Astrocyte (in vitro differentiated cells and primary cell): ENCODE measurements around the gene SDK1. TPM values are rescaled to one million over a fixed set of nuclear protein-coding genes. Genes with fewer than 3 reads are reported as not detected.

Experiments
- DNase-seq: peaks from one replicate; pipeline ENCODE4 v3.0.0-alpha.2; 2010; ENCODE audit warnings: low read depth
- FAIRE-seq: peaks from 2 replicates; lab custom pipeline; 2011; peaks lifted over from hg19 to GRCh38; lab: Jason Lieb, UNC
- H2AFZ ChIP-seq: 2 replicates; pipeline ENCODE4 v1.6.0; 2012; ENCODE audit warnings: low read depth, low read length, inconsistent platforms
- H3K27ac ChIP-seq: 2 replicates; pipeline ENCODE4 v1.5.1; 2011; ENCODE audit warnings: low read depth, low read length, inconsistent platforms
- H3K27me3 ChIP-seq: 2 replicates; pipeline ENCODE4 v1.6.0; 2011; ENCODE audit warnings: low read length, inconsistent platforms; ENCODE audit not compliant: insufficient read depth
- H3K36me3 ChIP-seq: 2 replicates; pipeline ENCODE4 v1.5.1; 2011; ENCODE audit warnings: low read length, inconsistent platforms; ENCODE audit not compliant: insufficient read depth
- H3K4me1 ChIP-seq: 2 replicates; pipeline ENCODE4 v1.5.1; 2011; ENCODE audit warnings: low read length, inconsistent platforms; ENCODE audit not compliant: insufficient read depth
- H3K4me2 ChIP-seq: 2 replicates; pipeline ENCODE4 v1.6.0; 2012; ENCODE audit warnings: low read length, inconsistent platforms
- H3K4me3 ChIP-seq: 2 replicates; pipeline ENCODE4 v1.5.1; 2011; ENCODE audit warnings: low read depth, mild to moderate bottlenecking, low read length, inconsistent platforms; ENCODE audit not compliant: insufficient read depth
- H3K79me2 ChIP-seq: 2 replicates; pipeline ENCODE4 v1.6.0; 2012; ENCODE audit warnings: mild to moderate bottlenecking, low read length, inconsistent platforms; ENCODE audit not compliant: insufficient read depth
- H3K9ac ChIP-seq: 2 replicates; pipeline ENCODE4 v1.6.0; 2012; ENCODE audit warnings: mild to moderate bottlenecking, low read length, inconsistent platforms
- H3K9me3 ChIP-seq: 2 replicates; pipeline ENCODE4 v1.5.1; 2012; ENCODE audit warnings: low read depth, mild to moderate bottlenecking, low read length, inconsistent platforms; ENCODE audit not compliant: insufficient read depth
- H4K20me1 ChIP-seq: 2 replicates; pipeline ENCODE4 v1.6.0; 2012; ENCODE audit warnings: low read length, inconsistent platforms; ENCODE audit not compliant: insufficient read depth
- H3K27ac Mint-ChIP-seq: one replicate; pipeline ENCODE4 v1.8.0; 2021; ENCODE audit warnings: mild to moderate bottlenecking, mixed read lengths; ENCODE audit not compliant: unreplicated experiment
- H3K27me3 Mint-ChIP-seq: one replicate; pipeline ENCODE4 v1.8.0; 2021; ENCODE audit warnings: low read depth, mixed read lengths; ENCODE audit not compliant: unreplicated experiment
- H3K36me3 Mint-ChIP-seq: one replicate; pipeline ENCODE4 v1.8.0; 2021; ENCODE audit warnings: low read depth, mixed read lengths; ENCODE audit not compliant: unreplicated experiment
- H3K4me1 Mint-ChIP-seq: one replicate; pipeline ENCODE4 v1.8.0; 2021; ENCODE audit warnings: low read depth, mixed read lengths; ENCODE audit not compliant: unreplicated experiment
- H3K4me3 Mint-ChIP-seq: one replicate; pipeline ENCODE4 v1.8.0; 2021; ENCODE audit warnings: mild to moderate bottlenecking, moderate library complexity, mixed read lengths; ENCODE audit not compliant: unreplicated experiment
- H3K9me3 Mint-ChIP-seq: one replicate; pipeline ENCODE4 v1.8.0; 2021; ENCODE audit warnings: mild to moderate bottlenecking, mixed read lengths; ENCODE audit not compliant: unreplicated experiment
- CTCF ChIP-seq: IDR thresholded peaks from 2 replicates; pipeline ENCODE4 v1.5.1; 2011; ENCODE audit warnings: low read depth, mild to moderate bottlenecking, inconsistent platforms, low read length, moderate library complexity; ENCODE audit not compliant: insufficient read depth
- EZH2 ChIP-seq: IDR thresholded peaks from 2 replicates; pipeline ENCODE4 v1.6.1; 2012; ENCODE audit warnings: mild to moderate bottlenecking, low read length, inconsistent platforms; ENCODE audit not compliant: insufficient read depth
- total RNA-seq: library from RNA; stranded (reverse); gene quantifications from 2 replicates; pipeline ENCODE4 v1.2.1, GENCODE V29; 2021

Gene SDK1
- total RNA-seq, 1 donor from 2014 or later, result 4.2 TPM

GRCh38 chr7:4195660-4196059, 894.6 kb downstream of the SDK1 start:
- H2AFZ ChIP-seq, result no peak overlapping the region
- no peaks in the 10 kb centered on the region for H3K36me3 Mint-ChIP-seq

GRCh38 chr7:4196121-4196819, 895.2 kb downstream of the SDK1 start:
- Histone ChIP-seq H3K27me3 (no peaks in the 10 kb centered on the region), H3K9ac (no peak overlapping the region), H3K27ac (no peak overlapping the region), H3K9me3 (peaks cover 4% of the 10 kb centered on the region), H4K20me1 (no peaks in the 10 kb centered on the region), H3K4me1 (no peaks in the 10 kb centered on the region), H3K4me2 (no peak overlapping the region), H2AFZ (no peak overlapping the region), H3K79me2 (no peaks in the 10 kb centered on the region), H3K36me3 (no peaks in the 10 kb centered on the region), H3K4me3 (no peak overlapping the region)
- Mint-ChIP-seq H3K36me3 (no peaks in the 10 kb centered on the region), H3K4me1 (no peaks in the 10 kb centered on the region), H3K27ac (no peak overlapping the region), H3K4me3 (no peak overlapping the region), H3K27me3 (peaks cover 14% of the 10 kb centered on the region), H3K9me3 (peaks cover 7% of the 10 kb centered on the region)
- TF ChIP-seq CTCF, result no peak
- no peak for TF ChIP-seq EZH2
- FAIRE-seq, result no peak
- DNase-seq, result no peak

More at GRCh38 chr7:4195660-4196059, 894.6 kb downstream of the SDK1 start:
- Mint-ChIP-seq H3K4me1 (no peaks in the 10 kb centered on the region), H3K27ac (no peak overlapping the region), H3K4me3 (no peak overlapping the region), H3K9me3 (peaks cover 7% of the 10 kb centered on the region), H3K27me3 (peaks cover 14% of the 10 kb centered on the region)
- Histone ChIP-seq H3K9ac (no peak overlapping the region), H3K36me3 (no peaks in the 10 kb centered on the region), H3K9me3 (peaks cover 4% of the 10 kb centered on the region), H3K4me1 (no peaks in the 10 kb centered on the region), H3K79me2 (no peaks in the 10 kb centered on the region), H3K4me3 (no peak overlapping the region), H3K27ac (no peak overlapping the region), H4K20me1 (no peaks in the 10 kb centered on the region), H3K27me3 (no peaks in the 10 kb centered on the region), H3K4me2 (no peak overlapping the region)
- FAIRE-seq (no peak), DNase-seq (no peak)
- TF ChIP-seq EZH2 (no peak), CTCF (no peak)

GRCh38 chr7:4198301-4198700, 897.2 kb downstream of the SDK1 start:
- no peaks in the 10 kb centered on the region for H3K4me1 Mint-ChIP-seq
- no peak overlapping the region for H2AFZ ChIP-seq

More at GRCh38 chr7:4198301-4198700, 897.2 kb downstream of the SDK1 start:
- Histone ChIP-seq H3K79me2 (no peaks in the 10 kb centered on the region), H3K27ac (no peak overlapping the region), H3K4me3 (no peak overlapping the region), H3K9me3 (peaks cover 4% of the 10 kb centered on the region), H3K4me2 (no peak overlapping the region), H3K27me3 (no peaks in the 10 kb centered on the region), H3K36me3 (no peaks in the 10 kb centered on the region), H3K9ac (no peak overlapping the region), H3K4me1 (no peaks in the 10 kb centered on the region), H4K20me1 (no peaks in the 10 kb centered on the region)
- H3K9me3 Mint-ChIP-seq, result peaks cover 7% of the 10 kb centered on the region
- no peak overlapping the region for H3K27ac Mint-ChIP-seq
- TF ChIP-seq EZH2, result no peak
- TF ChIP-seq CTCF, result no peak
- H3K27me3 Mint-ChIP-seq, result peaks cover 16% of the 10 kb centered on the region
- FAIRE-seq, result no peak
- H3K36me3 Mint-ChIP-seq, result no peaks in the 10 kb centered on the region
- no peak for DNase-seq
- no peak overlapping the region for H3K4me3 Mint-ChIP-seq
